Urinary bladder (tissue), 4 donors: ENCODE data around the gene GAP43. TPM values are rescaled to one million over a fixed set of nuclear protein-coding genes. Genes with fewer than 3 reads are reported as not detected.

Experiments
- DNase-seq: peaks from one replicate; pipeline ENCODE4 v3.0.0-alpha.2; 2015; ENCODE audit errors: extremely low spot score
- H3K27ac ChIP-seq: one replicate; pipeline ENCODE4 v1.5.1; 2013; ENCODE audit warnings: low read depth, mild to moderate bottlenecking, moderate library complexity
- H3K36me3 ChIP-seq: one replicate; pipeline ENCODE4 v1.6.1; 2013; ENCODE audit warnings: mild to moderate bottlenecking, moderate library complexity; ENCODE audit not compliant: insufficient read depth
- H3K4me1 ChIP-seq: one replicate; pipeline ENCODE4 v1.6.1; 2013; ENCODE audit warnings: mild to moderate bottlenecking, moderate library complexity; ENCODE audit not compliant: insufficient read depth
- H3K4me3 ChIP-seq: one replicate; pipeline ENCODE4 v1.5.1; 2013; ENCODE audit warnings: low read depth, low read length
- WGBS: extraction: QIAGEN DNeasy Blood & Tissue Kit; methylation state at CpG from one replicate; pipeline ENCODE4 v1.1.7; 2013; 5-methylcytosine and 5-hydroxymethylcytosine counted together
- polyA plus RNA-seq: library from polyadenylated mRNA; stranded (reverse); fragments of 200-250 nt; gene quantifications from one replicate; pipeline ENCODE4 v1.2.3, GENCODE V29; 2013
- total RNA-seq: library from RNA; depleted of rRNA; stranded (reverse); fragments of >200 nt; gene quantifications from one replicate; pipeline ENCODE4 v1.2.3, GENCODE V29; 2014
- donor health status: healthy with polysubstance abuse.
- donor health status: healthy.

Gene GAP43
- total and polyA plus RNA-seq, 2 donors: 5.6 to 9.7 TPM

DNA sequence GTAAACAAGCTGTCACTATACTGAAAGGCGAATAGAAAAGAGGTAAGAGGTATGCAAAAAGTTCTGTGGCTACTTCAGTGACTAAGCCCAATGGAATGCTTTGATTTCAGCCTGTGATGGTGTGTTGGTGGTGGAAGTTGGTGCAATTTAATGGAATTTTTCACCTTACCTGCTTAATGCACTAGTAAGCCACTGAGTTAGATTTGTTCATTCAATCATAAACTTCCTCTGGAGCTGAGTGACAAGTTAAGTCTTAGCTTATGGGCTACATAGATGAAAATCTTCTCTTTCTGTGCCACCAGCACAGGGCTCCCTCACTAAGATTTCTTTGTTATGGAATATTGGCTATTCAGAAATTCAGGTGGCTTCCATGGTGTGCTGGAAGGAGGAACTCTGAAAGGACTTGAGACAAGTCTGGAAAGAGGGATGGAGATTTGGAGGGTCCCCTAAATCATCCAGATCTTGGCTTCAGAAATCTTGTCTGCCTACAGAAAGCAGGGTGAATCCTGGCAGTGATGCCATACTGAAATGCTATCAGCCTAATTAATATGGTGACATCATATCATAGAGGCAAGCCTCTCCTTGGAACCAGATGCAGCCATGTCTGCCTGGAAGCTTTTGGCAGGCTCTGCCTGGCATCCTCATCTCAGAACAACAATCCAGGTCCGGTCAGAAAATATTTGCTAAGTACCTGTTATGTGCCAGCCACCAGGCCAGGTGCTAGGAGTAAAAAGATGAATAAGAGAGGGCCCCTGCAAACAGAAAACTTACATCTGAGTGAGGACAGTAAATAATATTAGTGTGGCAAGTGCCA lies 8.1 kb upstream of the GAP43 start:
- no peak overlapping the region for H3K4me3 ChIP-seq
- WGBS: 82% methylated on average over 2 of the region's 2 CpGs
- H3K36me3 ChIP-seq: no peaks in the 10 kb centered on the region
- DNase-seq: no peak
- H3K27ac ChIP-seq: no peak overlapping the region
- H3K4me1 ChIP-seq: no peaks in the 10 kb centered on the region

- Histone ChIP-seq H3K36me3 (no peaks in the 10 kb centered on the region), H3K4me1 (no peaks in the 10 kb centered on the region), H3K4me3 (no peak overlapping the region), H3K27ac (no peak overlapping the region)
- no peak for DNase-seq
- 91% methylated on average over 4 of the region's 4 CpGs for WGBS
These were observed 6.8 kb upstream of the GAP43 start for GRCh38 chr3:115616461-115616860.

- H3K4me3 ChIP-seq: no peak overlapping the region
- no peaks in the 10 kb centered on the region for H3K36me3 ChIP-seq
- no peak for DNase-seq
- H3K27ac ChIP-seq: no peak overlapping the region
- 90% methylated on average over 1 of the region's 1 CpG for WGBS
- H3K4me1 ChIP-seq: no peaks in the 10 kb centered on the region
These were observed 5.7 kb upstream of the GAP43 start for GRCh38 chr3:115617591-115617990.

- WGBS: 11% methylated on average over 11 of the region's 11 CpGs
- Histone ChIP-seq H3K4me1 (no peaks in the 10 kb centered on the region), H3K27ac (no peak overlapping the region), H3K36me3 (no peaks in the 10 kb centered on the region), H3K4me3 (no peak overlapping the region)
- no peak for DNase-seq
These were observed 875 bp downstream of the GAP43 start for GRCh38 chr3:115624029-115624741.

GRCh38 chr3:115624901-115625300 lies 1.6 kb downstream of the GAP43 start:
- WGBS: 42% methylated on average over 5 of the region's 5 CpGs
- Histone ChIP-seq H3K4me1 (no peaks in the 10 kb centered on the region), H3K4me3 (no peak overlapping the region)

DNA sequence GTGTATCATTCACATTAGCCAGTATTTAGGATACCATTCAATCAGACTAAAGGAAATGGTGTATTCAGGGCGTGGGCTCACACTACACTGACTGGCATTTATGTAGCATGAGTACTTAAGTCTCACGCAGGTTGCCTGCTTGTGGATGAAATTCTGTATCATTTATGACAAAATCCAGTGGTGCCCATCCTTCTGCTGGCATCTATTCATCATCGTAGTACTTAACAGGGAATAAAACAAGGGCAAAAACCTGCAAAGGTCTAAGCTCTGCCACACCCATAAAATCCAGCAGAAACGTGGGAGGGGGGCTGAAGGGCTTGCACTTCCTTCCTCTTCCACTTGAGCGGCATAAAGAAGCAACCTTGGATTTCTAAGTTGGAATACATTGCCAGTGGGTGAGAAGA lies 2.7 kb downstream of the GAP43 start:
- Histone ChIP-seq H3K27ac (no peak overlapping the region), H3K36me3 (no peaks in the 10 kb centered on the region), H3K4me3 (no peak overlapping the region), H3K4me1 (no peaks in the 10 kb centered on the region)
- no peak for DNase-seq
- 43% methylated on average over 5 of the region's 5 CpGs for WGBS

More at GRCh38 chr3:115624901-115625300, 1.6 kb downstream of the GAP43 start:
- Histone ChIP-seq H3K27ac (no peak overlapping the region), H3K36me3 (no peaks in the 10 kb centered on the region)
- no peak for DNase-seq

DNA sequence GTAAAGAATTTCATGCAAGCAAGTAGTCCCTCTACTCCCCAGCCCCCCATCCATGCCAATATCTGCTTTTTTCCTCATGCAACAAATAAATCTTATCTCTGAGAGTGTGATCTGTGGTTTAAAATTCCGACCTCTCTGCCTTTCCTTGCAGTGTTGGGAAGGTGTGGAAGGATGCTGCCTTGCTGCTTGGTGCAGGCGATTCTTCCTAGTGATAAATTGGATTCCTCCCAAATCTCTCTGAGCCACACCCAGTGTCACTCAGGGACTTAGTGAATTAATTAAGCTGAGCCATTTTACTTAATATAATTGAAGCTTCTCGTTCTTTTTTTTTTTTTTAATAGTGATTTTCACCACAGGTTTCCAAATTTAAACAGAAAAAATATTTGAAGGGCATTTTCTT lies 3.4 kb downstream of the GAP43 start:
- Histone ChIP-seq H3K27ac (no peak overlapping the region), H3K36me3 (no peaks in the 10 kb centered on the region), H3K4me3 (no peak overlapping the region), H3K4me1 (no peaks in the 10 kb centered on the region)
- 46% methylated on average over 3 of the region's 3 CpGs for WGBS
- DNase-seq: no peak

GRCh38 chr3:115627180-115628074 lies 4.1 kb downstream of the GAP43 start:
- Histone ChIP-seq H3K36me3 (no peaks in the 10 kb centered on the region), H3K27ac (no peak overlapping the region), H3K4me1 (no peaks in the 10 kb centered on the region), H3K4me3 (no peak overlapping the region)
- 57% methylated on average over 3 of the region's 3 CpGs for WGBS
- DNase-seq: no peak

- Histone ChIP-seq H3K4me3 (no peak overlapping the region), H3K36me3 (no peaks in the 10 kb centered on the region), H3K27ac (no peak overlapping the region), H3K4me1 (no peaks in the 10 kb centered on the region)
- WGBS: 60% methylated on average over 1 of the region's 1 CpG
- no peak for DNase-seq
These were observed 4.7 kb downstream of the GAP43 start for GRCh38 chr3:115628075-115628412.

DNA sequence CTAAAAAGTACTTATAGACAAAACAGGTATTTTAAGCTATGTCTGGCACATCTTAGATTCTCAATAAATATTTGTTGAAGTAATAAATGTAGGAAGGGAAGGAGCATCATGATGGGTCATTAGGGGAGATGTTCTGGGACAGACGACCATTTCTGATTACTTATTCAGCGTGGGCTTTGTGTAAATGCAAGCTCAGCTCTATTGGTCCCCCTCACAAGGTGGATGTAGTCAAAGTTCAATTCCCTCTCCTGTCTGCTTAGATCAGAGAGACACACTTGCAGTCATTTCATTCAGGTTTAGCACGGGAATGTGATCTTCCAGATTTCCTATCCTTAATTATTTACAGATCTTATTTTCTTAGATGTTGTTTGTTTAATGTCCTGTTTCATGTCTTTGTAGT lies 7.5 kb downstream of the GAP43 start:
- no peak for DNase-seq
- Histone ChIP-seq H3K27ac (no peak overlapping the region), H3K4me1 (no peaks in the 10 kb centered on the region), H3K36me3 (no peaks in the 10 kb centered on the region), H3K4me3 (no peak overlapping the region)
- WGBS: 82% methylated on average over 3 of the region's 3 CpGs

DNA sequence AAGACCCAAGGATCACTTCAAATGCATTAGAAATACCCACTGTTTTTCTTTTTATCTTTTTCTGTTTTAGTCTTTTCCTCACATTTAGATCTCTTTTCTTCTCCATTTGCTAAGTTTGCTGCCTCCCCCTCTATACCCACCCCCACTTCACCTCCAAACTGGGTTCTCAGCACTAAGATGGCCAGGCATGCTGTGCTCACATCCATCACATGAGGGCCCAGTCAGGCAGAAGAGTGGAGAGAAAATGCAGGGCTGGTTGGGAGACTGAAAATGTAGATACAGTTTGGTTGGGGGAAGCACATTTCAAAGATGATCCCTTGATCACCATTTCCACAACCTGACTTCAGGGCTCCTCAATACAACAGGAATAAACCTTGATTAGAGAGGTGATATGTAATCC lies 8.7 kb downstream of the GAP43 start:
- H3K27ac ChIP-seq: no peak overlapping the region
- no peaks in the 10 kb centered on the region for H3K4me1 ChIP-seq
- no peak overlapping the region for H3K4me3 ChIP-seq
- H3K36me3 ChIP-seq: no peaks in the 10 kb centered on the region
- DNase-seq: no peak

DNA sequence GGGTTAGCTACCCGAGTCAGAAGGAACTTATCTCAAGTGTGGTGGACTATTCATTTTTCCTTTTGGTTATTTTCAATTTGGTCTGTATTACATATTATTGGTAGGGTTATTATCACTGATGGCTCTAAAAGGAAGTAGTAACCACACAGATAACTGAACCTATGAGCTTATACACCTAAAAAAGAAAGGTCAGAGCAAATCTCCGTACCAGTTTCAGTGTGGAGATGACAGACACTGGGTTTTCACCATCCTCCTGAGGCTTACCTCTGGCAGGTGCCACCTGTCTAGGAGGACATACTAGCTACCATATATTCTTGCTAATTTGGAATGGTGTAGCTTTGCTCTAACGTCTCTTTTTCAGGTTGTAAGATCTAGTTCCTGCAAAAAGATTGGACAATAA lies 10.2 kb downstream of the GAP43 start:
- H3K4me3 ChIP-seq: no peak overlapping the region
- no peak overlapping the region for H3K27ac ChIP-seq
- no peaks in the 10 kb centered on the region for H3K36me3 ChIP-seq
- 92% methylated on average over 3 of the region's 3 CpGs for WGBS
- no peaks in the 10 kb centered on the region for H3K4me1 ChIP-seq
- no peak for DNase-seq

DNA sequence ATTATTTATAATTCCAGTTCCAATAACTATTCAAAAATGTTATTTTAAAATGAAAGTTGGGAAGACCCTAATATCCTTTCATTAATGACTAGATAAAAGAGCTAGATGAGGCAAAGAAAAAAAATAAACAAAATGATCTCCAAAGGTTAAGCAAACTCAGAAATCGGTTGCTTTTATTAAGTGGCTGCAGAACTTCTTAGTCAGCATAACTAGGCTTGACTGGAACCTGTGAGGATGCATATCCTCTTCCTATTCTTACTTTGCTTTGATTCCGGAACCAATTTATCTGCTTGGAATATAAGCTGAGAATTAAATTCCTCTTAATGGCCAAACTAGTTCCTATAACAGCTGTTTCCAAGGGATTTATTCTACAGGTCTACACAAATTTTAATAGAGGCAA lies 10.7 kb downstream of the GAP43 start:
- H3K4me3 ChIP-seq: no peak overlapping the region
- no peaks in the 10 kb centered on the region for H3K36me3 ChIP-seq
- no peak overlapping the region for H3K27ac ChIP-seq
- no peak for DNase-seq
- no peaks in the 10 kb centered on the region for H3K4me1 ChIP-seq
- 81% methylated on average over 2 of the region's 2 CpGs for WGBS

DNA sequence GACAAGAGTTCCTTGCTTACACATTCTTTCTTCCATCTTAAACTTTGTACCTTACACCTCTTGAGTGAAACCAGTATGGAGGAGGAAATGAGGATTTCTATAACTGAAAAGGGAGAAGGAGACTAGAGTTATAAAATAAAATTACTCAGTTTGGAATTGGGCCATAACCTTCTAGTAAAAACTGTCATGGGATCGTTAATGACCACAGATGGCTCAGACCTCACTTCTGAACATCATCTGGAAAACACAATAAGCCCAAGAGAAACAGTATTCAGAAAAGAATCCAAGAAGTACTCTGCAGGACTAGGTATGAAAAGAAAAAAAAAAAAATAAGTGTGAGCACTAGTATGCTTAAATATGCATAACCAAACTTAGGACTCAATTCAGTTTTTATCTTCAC lies 12.1 kb downstream of the GAP43 start:
- Histone ChIP-seq H3K27ac (no peak overlapping the region), H3K4me1 (no peaks in the 10 kb centered on the region), H3K4me3 (no peak overlapping the region), H3K36me3 (no peaks in the 10 kb centered on the region)
- DNase-seq: no peak
- 30% methylated on average over 1 of the region's 1 CpG for WGBS
